Bronchial epithelial cell (primary cell): ENCODE measurements around the gene HMCN1. TPM values are rescaled to one million over a fixed set of nuclear protein-coding genes. Genes with fewer than 3 reads are reported as not detected.

Experiments
- DNase-seq: peaks from one replicate; pipeline ENCODE4 v3.0.0-alpha.2; 2010; ENCODE audit warnings: low read depth
- FAIRE-seq: peaks from 2 replicates; lab custom pipeline; 2011; peaks lifted over from hg19 to GRCh38; lab: Jason Lieb, UNC
- H3K27me3 ChIP-seq: 2 replicates; pipeline ENCODE4 v1.5.1; 2011; ENCODE audit warnings: low read length; ENCODE audit not compliant: control insufficient read depth, insufficient read depth
- H3K36me3 ChIP-seq: 2 replicates; pipeline ENCODE4 v1.5.1; 2011; ENCODE audit warnings: low read length; ENCODE audit not compliant: control insufficient read depth, insufficient read depth
- H3K4me3 ChIP-seq: 2 replicates; pipeline ENCODE4 v1.5.1; 2011; ENCODE audit warnings: mild to moderate bottlenecking, low read depth, low read length, control low read depth
- total RNA-seq: library from RNA; depleted of rRNA; stranded (reverse); fragments of >200 nt; gene quantifications from 2 replicates; pipeline ENCODE4 v1.2.1, GENCODE V29; 2014
- TF ChIP-seq, protein P1 (sequence below): IDR thresholded peaks from 2 replicates; pipeline ENCODE4 v1.5.1; 2011; ENCODE audit warnings: mild to moderate bottlenecking, moderate library complexity, low read length, control low read depth, inconsistent platforms; ENCODE audit not compliant: insufficient read depth, severe bottlenecking

HMCN1 gene
- total RNA-seq, 1 donor from 2014 or later, result 1.1 TPM

DNA sequence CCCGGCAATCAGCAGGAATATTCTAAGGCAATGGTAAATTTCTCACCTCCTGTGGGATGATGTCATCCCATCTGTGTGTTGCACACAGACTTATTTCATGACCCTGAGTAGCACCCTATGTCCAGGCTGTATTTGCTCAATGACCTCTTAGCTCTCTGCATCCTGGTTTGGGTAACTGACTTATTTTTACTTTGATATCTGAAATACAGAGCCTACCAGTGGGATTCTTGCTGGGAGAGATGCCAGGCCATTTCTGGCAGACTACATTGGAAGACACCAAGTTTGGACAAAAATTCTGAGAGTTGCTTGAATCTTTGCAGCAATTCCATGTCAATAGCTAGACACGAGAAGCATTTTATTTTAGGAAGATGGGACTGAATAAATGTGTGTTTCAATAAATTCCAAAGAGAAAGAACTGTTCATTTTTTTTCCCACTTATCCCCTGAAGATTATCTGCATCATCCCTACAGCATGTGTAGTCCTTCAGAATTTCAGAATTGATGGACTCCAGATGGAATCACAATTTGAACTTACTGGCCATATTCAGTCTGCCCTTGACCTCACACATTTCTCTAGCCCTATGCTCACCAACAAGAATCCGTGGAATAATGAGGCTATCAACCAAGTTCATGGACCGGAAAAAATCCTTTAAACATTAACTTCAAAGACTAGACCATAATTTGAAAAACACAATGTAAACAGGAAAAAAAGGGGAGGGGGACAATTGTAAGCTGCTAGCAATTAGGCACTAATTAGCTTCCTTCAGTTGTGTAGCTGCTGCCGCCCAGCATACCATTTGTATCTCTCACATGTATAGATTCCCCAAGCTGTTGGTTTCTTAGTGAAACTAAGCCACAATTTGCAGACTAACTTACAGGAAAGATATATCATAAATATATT is 226.5 kb downstream of the HMCN1 start:
- Histone ChIP-seq H3K4me3 (no peak overlapping the region), H3K36me3 (no peaks in the 10 kb centered on the region), H3K27me3 (no peaks in the 10 kb centered on the region)
- TF ChIP-seq, protein P1, sequence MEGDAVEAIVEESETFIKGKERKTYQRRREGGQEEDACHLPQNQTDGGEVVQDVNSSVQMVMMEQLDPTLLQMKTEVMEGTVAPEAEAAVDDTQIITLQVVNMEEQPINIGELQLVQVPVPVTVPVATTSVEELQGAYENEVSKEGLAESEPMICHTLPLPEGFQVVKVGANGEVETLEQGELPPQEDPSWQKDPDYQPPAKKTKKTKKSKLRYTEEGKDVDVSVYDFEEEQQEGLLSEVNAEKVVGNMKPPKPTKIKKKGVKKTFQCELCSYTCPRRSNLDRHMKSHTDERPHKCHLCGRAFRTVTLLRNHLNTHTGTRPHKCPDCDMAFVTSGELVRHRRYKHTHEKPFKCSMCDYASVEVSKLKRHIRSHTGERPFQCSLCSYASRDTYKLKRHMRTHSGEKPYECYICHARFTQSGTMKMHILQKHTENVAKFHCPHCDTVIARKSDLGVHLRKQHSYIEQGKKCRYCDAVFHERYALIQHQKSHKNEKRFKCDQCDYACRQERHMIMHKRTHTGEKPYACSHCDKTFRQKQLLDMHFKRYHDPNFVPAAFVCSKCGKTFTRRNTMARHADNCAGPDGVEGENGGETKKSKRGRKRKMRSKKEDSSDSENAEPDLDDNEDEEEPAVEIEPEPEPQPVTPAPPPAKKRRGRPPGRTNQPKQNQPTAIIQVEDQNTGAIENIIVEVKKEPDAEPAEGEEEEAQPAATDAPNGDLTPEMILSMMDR, result no peak
- no peak for FAIRE-seq
- no peak for DNase-seq

DNA sequence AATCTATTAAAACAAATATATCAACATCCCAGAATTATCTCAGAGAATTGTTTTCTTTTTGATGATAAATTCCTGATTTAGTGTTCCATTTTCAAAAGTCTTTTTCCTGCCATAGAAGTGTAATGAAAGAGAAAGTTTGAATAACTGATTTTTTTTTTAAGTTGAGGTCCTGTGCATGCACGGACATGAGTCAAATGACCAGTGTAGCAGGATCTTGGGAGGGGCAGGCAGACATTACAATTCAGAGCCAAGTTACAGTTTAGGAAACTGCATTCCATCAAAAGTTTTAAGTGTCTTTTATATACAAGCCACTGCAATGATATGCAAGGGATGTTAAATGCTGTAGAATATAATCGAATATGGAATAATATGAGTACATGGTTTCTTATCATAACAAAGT is 227.5 kb downstream of the HMCN1 start:
- Histone ChIP-seq H3K27me3 (no peaks in the 10 kb centered on the region), H3K36me3 (no peaks in the 10 kb centered on the region), H3K4me3 (no peak overlapping the region)
- FAIRE-seq (no peak), DNase-seq (peak; percentile 72)
- TF ChIP-seq, protein P1, result no peak

DNA sequence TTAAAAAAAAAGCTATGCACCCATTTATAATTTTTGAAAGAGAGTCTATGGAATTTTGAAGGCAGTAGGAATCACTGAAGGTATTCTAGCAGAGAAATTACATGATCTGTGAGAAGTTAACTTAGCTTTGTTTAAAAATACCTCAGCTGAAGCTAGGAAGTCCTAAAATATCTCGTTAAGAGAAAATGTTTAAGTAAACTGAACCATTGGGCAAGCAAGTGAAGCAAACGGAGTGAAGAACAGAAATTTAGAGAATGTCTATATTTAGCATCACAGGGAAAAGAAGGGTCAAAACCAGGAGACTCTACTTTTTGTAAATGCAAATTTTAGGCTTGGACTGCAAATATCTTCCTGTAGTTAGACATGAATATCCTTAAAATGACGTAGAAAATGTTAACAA is 230.8 kb downstream of the HMCN1 start:
- no peak overlapping the region for H3K4me3 ChIP-seq
- FAIRE-seq (no peak), DNase-seq (no peak)
- no peaks in the 10 kb centered on the region for H3K36me3 ChIP-seq
- TF ChIP-seq, protein P1, result no peak
- H3K27me3 ChIP-seq, result no peaks in the 10 kb centered on the region

DNA sequence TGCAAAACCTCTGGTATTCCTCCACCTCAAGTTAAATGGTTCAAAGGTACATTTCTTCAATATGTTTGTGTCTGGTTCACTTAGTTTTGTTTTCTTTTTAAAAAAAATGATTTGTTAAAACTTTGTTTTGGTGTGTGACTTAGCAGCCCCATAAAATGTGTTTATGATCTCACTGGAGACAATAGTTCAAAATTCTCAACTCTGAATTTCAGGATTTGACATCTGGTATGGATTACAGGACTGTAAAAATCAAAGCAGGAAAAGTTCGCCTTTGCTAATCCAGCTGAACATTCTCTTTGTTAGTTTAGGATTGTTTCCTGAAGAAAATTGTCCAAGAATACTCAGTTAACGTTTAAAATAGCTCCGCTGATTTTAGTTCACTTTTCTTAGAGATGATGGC is 231.7 kb downstream of the HMCN1 start:
- no peaks in the 10 kb centered on the region for H3K27me3 ChIP-seq
- H3K4me3 ChIP-seq, result no peak overlapping the region
- DNase-seq (no peak), FAIRE-seq (no peak)
- TF ChIP-seq, protein P1, result no peak
- no peaks in the 10 kb centered on the region for H3K36me3 ChIP-seq

DNA sequence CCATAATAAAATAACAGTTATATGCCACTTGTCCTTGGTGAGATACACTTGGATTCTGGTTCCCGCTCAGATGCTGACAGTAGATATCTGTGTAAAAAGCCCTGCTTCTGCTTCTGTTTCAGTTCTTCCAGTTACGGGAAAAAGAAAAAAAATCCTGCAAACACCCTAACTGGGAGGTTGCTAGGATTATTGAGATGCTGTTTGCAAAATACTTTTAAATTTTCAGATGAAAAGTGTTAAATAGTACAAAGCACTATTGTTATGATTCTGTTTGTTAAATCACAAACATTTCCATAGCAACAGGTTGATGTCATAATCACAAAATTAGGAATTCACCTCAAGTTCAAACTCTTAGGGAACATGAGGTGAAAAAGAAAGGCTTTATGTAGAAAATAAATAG is 232.3 kb downstream of the HMCN1 start:
- DNase-seq (no peak), FAIRE-seq (no peak)
- Histone ChIP-seq H3K4me3 (no peak overlapping the region), H3K36me3 (no peaks in the 10 kb centered on the region), H3K27me3 (no peaks in the 10 kb centered on the region)
- TF ChIP-seq, protein P1, result no peak
